Fibroblast of lung (primary cell): ENCODE results near the gene FGF4. TPM values are rescaled to one million over a fixed set of nuclear protein-coding genes. Genes with fewer than 3 reads are reported as not detected.

Experiments used
- DNase-seq, 2 donors: peaks; one replicate each; pipeline versions ENCODE4 v3.0.0 to v3.0.0-alpha.2; 2010; ENCODE audit warnings: low read depth in 2 of 2
- H2AFZ ChIP-seq: 2 replicates; pipeline ENCODE4 v1.5.1; 2012; ENCODE audit warnings: low read length, control low read depth, inconsistent platforms
- H3K27ac ChIP-seq: 2 replicates; pipeline ENCODE4 v1.5.1; 2011; ENCODE audit warnings: low read length, control low read depth; ENCODE audit not compliant: insufficient read depth
- H3K27me3 ChIP-seq: 2 replicates; pipeline ENCODE4 v1.5.1; 2011; ENCODE audit warnings: mild to moderate bottlenecking, low read length; ENCODE audit not compliant: control insufficient read depth, insufficient read depth
- H3K36me3 ChIP-seq: 2 replicates; pipeline ENCODE4 v1.5.1; 2011; ENCODE audit warnings: low read length; ENCODE audit not compliant: control insufficient read depth, insufficient read depth
- H3K4me1 ChIP-seq: 2 replicates; pipeline ENCODE4 v1.5.1; 2011; ENCODE audit warnings: low read length; ENCODE audit not compliant: control insufficient read depth, insufficient read depth; ENCODE audit errors: extremely low read depth
- H3K4me2 ChIP-seq: 2 replicates; pipeline ENCODE4 v1.5.1; 2011; ENCODE audit warnings: low read length, control low read depth; ENCODE audit not compliant: insufficient read depth; ENCODE audit errors: extremely low read depth
- H3K4me3 ChIP-seq, 4 experiments: fragments of 200-600 bp in 1 of 4; sonication (generic) in 1 of 4; replicated peaks in 1 of 4; 2 replicates each; pipeline ENCODE4 v1.5.1; 2011 to 2016; ENCODE audit warnings: low read length in 4 of 4, low read depth in 3 of 4, mild to moderate bottlenecking in 3 of 4, control low read depth in 2 of 4, inconsistent platforms in 1 of 4, mixed read lengths in 1 of 4; ENCODE audit not compliant: insufficient read depth in 1 of 4; ENCODE audit errors: control extremely low read depth in 1 of 4
- H3K79me2 ChIP-seq: 2 replicates; pipeline ENCODE4 v1.5.1; 2012; ENCODE audit warnings: mild to moderate bottlenecking, low read length, inconsistent platforms; ENCODE audit not compliant: control insufficient read depth, insufficient read depth
- H3K9ac ChIP-seq: 2 replicates; pipeline ENCODE4 v1.5.1; 2011; ENCODE audit warnings: mild to moderate bottlenecking, low read length, control low read depth; ENCODE audit not compliant: insufficient read depth
- H3K9me3 ChIP-seq: 2 replicates; pipeline ENCODE4 v1.5.1; 2012; ENCODE audit warnings: low read depth, low read length; ENCODE audit not compliant: control insufficient read depth, insufficient read depth
- H4K20me1 ChIP-seq: 2 replicates; pipeline ENCODE4 v1.5.1; 2011; ENCODE audit warnings: low read length; ENCODE audit not compliant: control insufficient read depth, insufficient read depth; ENCODE audit errors: extremely low read depth
- EZH2 ChIP-seq: IDR thresholded peaks from 2 replicates; pipeline ENCODE4 v1.5.1; 2012; ENCODE audit warnings: low read length, control low read depth, mild to moderate bottlenecking; ENCODE audit errors: missing control alignments
- polyA plus RNA-seq, 2 donors: library from polyadenylated mRNA; depleted of rRNA in 1 of 2; stranded (reverse) in 1 of 2; unstranded in 1 of 2; fragments of >200 nt; gene quantifications; 2 replicates each; pipeline ENCODE4 v1.2.1, GENCODE V29; 2011 to 2012; ENCODE audit warnings: missing spikeins in 1 of 2
- total RNA-seq: library from RNA; depleted of rRNA; stranded (reverse); fragments of >200 nt; gene quantifications from 2 replicates; pipeline ENCODE4 v1.2.1, GENCODE V29; 2014
- TF ChIP-seq, protein P1 (sequence below), 2 donors: IDR thresholded peaks in 1 of 2; conservative IDR thresholded peaks in 1 of 2; 1 replicate in 1 of 2; 2 replicates in 1 of 2; pipeline ENCODE4 v1.5.1; 2011 to 2012; ENCODE audit warnings: low read length in 2 of 2, control low read depth in 1 of 2, inconsistent platforms in 1 of 2, low read depth in 1 of 2, mild to moderate bottlenecking in 1 of 2

FGF4 gene
- total and polyA plus RNA-seq, 2 donors (not counting 1 experiment from before 2014, with no cell fraction given) = not detected

DNA sequence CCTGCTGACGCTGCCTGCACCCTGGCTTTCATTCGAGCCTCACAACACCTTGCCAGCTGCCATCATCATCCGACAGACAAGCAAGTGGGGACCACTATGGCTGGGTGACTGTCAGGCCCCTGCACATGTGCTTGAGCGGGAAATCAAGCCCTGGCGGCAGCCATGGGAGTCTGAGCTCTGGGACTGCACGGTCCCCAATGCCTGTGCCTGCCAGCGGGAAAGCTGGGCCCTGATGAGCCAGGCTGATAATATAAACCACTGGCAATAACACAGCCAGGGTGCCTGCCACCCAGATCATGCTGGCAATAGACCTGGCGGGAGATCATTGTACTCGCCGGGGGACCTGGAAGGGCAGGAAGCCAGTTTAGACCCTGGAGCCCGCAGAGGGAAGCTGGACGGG is 41.5 kb upstream of the FGF4 start:
- H3K79me2 ChIP-seq = no peaks in the 10 kb centered on the region
- peak; percentile 61 for TF ChIP-seq EZH2
- TF ChIP-seq, protein P1, sequence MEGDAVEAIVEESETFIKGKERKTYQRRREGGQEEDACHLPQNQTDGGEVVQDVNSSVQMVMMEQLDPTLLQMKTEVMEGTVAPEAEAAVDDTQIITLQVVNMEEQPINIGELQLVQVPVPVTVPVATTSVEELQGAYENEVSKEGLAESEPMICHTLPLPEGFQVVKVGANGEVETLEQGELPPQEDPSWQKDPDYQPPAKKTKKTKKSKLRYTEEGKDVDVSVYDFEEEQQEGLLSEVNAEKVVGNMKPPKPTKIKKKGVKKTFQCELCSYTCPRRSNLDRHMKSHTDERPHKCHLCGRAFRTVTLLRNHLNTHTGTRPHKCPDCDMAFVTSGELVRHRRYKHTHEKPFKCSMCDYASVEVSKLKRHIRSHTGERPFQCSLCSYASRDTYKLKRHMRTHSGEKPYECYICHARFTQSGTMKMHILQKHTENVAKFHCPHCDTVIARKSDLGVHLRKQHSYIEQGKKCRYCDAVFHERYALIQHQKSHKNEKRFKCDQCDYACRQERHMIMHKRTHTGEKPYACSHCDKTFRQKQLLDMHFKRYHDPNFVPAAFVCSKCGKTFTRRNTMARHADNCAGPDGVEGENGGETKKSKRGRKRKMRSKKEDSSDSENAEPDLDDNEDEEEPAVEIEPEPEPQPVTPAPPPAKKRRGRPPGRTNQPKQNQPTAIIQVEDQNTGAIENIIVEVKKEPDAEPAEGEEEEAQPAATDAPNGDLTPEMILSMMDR (conservative IDR thresholded peaks at IDR 0.05 in 1 of 2, IDR thresholded peaks at IDR 0.05 in 1 of 2; ENCODE audit: low read depth in 1 of 2, low read length in 2 of 2) = no peak
- H3K27ac ChIP-seq = no peak overlapping the region
- H3K27me3 ChIP-seq = peaks cover 36% of the 10 kb centered on the region
- H2AFZ ChIP-seq = no peak overlapping the region
- no peak overlapping the region for H3K9ac ChIP-seq
- no peak for DNase-seq
- no peak overlapping the region for H3K4me3 ChIP-seq
- H4K20me1 ChIP-seq = no peaks in the 10 kb centered on the region
- no peak overlapping the region for H3K4me2 ChIP-seq
- no peaks in the 10 kb centered on the region for H3K4me1 ChIP-seq
- no peaks in the 10 kb centered on the region for H3K9me3 ChIP-seq
- H3K36me3 ChIP-seq = no peaks in the 10 kb centered on the region

GRCh38 chr11:69815973-69816372 is 40.8 kb upstream of the FGF4 start:
- Histone ChIP-seq H3K27ac (no peak overlapping the region), H2AFZ (no peak overlapping the region), H3K4me3 (no peak overlapping the region), H3K4me1 (no peaks in the 10 kb centered on the region), H3K9ac (no peak overlapping the region), H3K4me2 (no peak overlapping the region), H3K36me3 (no peaks in the 10 kb centered on the region), H3K9me3 (no peaks in the 10 kb centered on the region), H3K27me3 (peaks cover 36% of the 10 kb centered on the region), H3K79me2 (no peaks in the 10 kb centered on the region), H4K20me1 (no peaks in the 10 kb centered on the region)
- TF ChIP-seq, protein P1 (conservative IDR thresholded peaks at IDR 0.05 in 1 of 2, IDR thresholded peaks at IDR 0.05 in 1 of 2; ENCODE audit: low read depth in 1 of 2, low read length in 2 of 2) = no peak
- TF ChIP-seq EZH2 = no peak
- DNase-seq = no peak

GRCh38 chr11:69814902-69815301 is 39.8 kb upstream of the FGF4 start:
- no peak overlapping the region for H2AFZ ChIP-seq
- H3K27me3 ChIP-seq = peaks cover 31% of the 10 kb centered on the region
- H3K4me3 ChIP-seq = no peak overlapping the region
- H3K4me1 ChIP-seq = no peaks in the 10 kb centered on the region
- no peaks in the 10 kb centered on the region for H3K79me2 ChIP-seq
- H4K20me1 ChIP-seq = no peaks in the 10 kb centered on the region
- no peak overlapping the region for H3K9ac ChIP-seq
- no peaks in the 10 kb centered on the region for H3K9me3 ChIP-seq
- no peak overlapping the region for H3K27ac ChIP-seq
- H3K36me3 ChIP-seq = no peaks in the 10 kb centered on the region
- no peak overlapping the region for H3K4me2 ChIP-seq
- DNase-seq = no peak
- TF ChIP-seq EZH2 = no peak
- TF ChIP-seq, protein P1 (conservative IDR thresholded peaks at IDR 0.05 in 1 of 2, IDR thresholded peaks at IDR 0.05 in 1 of 2; ENCODE audit: low read depth in 1 of 2, low read length in 2 of 2) = no peak
